Glutamatergic neuron (in vitro differentiated cells): ENCODE data around the gene EFCAB6. TPM values are rescaled to one million over a fixed set of nuclear protein-coding genes. Genes with fewer than 3 reads are reported as not detected.

ENCODE experiments used
- DNase-seq: peaks from one replicate; pipeline ENCODE4 v3.0.0; 2022
- H3K27ac Mint-ChIP-seq: one replicate; pipeline ENCODE4 v1.8.0; 2020; ENCODE audit warnings: mild to moderate bottlenecking, mixed read lengths, inconsistent platforms; ENCODE audit not compliant: unreplicated experiment
- H3K27me3 Mint-ChIP-seq: one replicate; pipeline ENCODE4 v1.8.0; 2020; ENCODE audit warnings: mild to moderate bottlenecking, moderate library complexity, mixed read lengths, inconsistent platforms; ENCODE audit not compliant: unreplicated experiment
- H3K36me3 Mint-ChIP-seq: one replicate; pipeline ENCODE4 v1.8.0; 2020; ENCODE audit warnings: mild to moderate bottlenecking, mixed read lengths, inconsistent platforms; ENCODE audit not compliant: unreplicated experiment
- H3K4me1 Mint-ChIP-seq: one replicate; pipeline ENCODE4 v1.8.0; 2020; ENCODE audit warnings: mild to moderate bottlenecking, low read depth, mixed read lengths, inconsistent platforms; ENCODE audit not compliant: unreplicated experiment
- H3K4me3 Mint-ChIP-seq: one replicate; pipeline ENCODE4 v1.8.0; 2020; ENCODE audit warnings: mild to moderate bottlenecking, mixed read lengths, inconsistent platforms; ENCODE audit not compliant: unreplicated experiment
- H3K9me3 Mint-ChIP-seq: one replicate; pipeline ENCODE4 v1.8.0; 2020; ENCODE audit warnings: mild to moderate bottlenecking, moderate library complexity, mixed read lengths, inconsistent platforms; ENCODE audit not compliant: unreplicated experiment
- CTCF ChIP-seq: fragments of 200-600 bp; sonication (generic); IDR thresholded peaks from one replicate; pipeline ENCODE4 v1.5.0; 2021; ENCODE audit not compliant: partially characterized antibody, unreplicated experiment
- total RNA-seq: library from RNA; stranded (reverse); fragmentation: NEBNext Ultra II Directional; extraction: Animal tissue kit (Norgen Biotek cat#: 25700); gene quantifications from one replicate; pipeline ENCODE4 v1.2.1, GENCODE V29; 2021; ENCODE audit not compliant: unreplicated experiment

EFCAB6 gene
- total RNA-seq, 1 donor from 2014 or later, result 0.96 TPM

- H3K27ac Mint-ChIP-seq, result no peak overlapping the region
- no peak for DNase-seq
Measured at GRCh38 chr22:43542681-43543521, 269.2 kb downstream of the EFCAB6 start.

GRCh38 chr22:43541462-43542407 lies 270.4 kb downstream of the EFCAB6 start:
- H3K27ac Mint-ChIP-seq, result no peak overlapping the region
- peaks cover 6% of the 10 kb centered on the region for H3K27me3 Mint-ChIP-seq
- H3K4me1 Mint-ChIP-seq, result no peaks in the 10 kb centered on the region
- H3K4me3 Mint-ChIP-seq, result no peak overlapping the region
- no peak for TF ChIP-seq CTCF
- no peak for DNase-seq
- peaks cover 3% of the 10 kb centered on the region for H3K9me3 Mint-ChIP-seq
- H3K36me3 Mint-ChIP-seq, result peaks cover 3% of the 10 kb centered on the region

More at GRCh38 chr22:43542681-43543521, 269.2 kb downstream of the EFCAB6 start:
- Mint-ChIP-seq H3K36me3 (peaks cover 3% of the 10 kb centered on the region), H3K4me1 (no peaks in the 10 kb centered on the region), H3K4me3 (no peak overlapping the region), H3K27me3 (peaks cover 6% of the 10 kb centered on the region), H3K9me3 (peaks cover 3% of the 10 kb centered on the region)
- no peak for TF ChIP-seq CTCF

GRCh38 chr22:43541022-43541421 lies 271.1 kb downstream of the EFCAB6 start:
- no peak overlapping the region for H3K27ac Mint-ChIP-seq
- H3K4me1 Mint-ChIP-seq, result no peaks in the 10 kb centered on the region
- no peak for DNase-seq
- H3K27me3 Mint-ChIP-seq, result peaks cover 6% of the 10 kb centered on the region
- no peak for TF ChIP-seq CTCF
- H3K9me3 Mint-ChIP-seq, result peaks cover 3% of the 10 kb centered on the region
- H3K4me3 Mint-ChIP-seq, result no peak overlapping the region
- peaks cover 3% of the 10 kb centered on the region for H3K36me3 Mint-ChIP-seq

GRCh38 chr22:43540529-43540923 lies 271.6 kb downstream of the EFCAB6 start:
- TF ChIP-seq CTCF, result no peak
- Mint-ChIP-seq H3K36me3 (peaks cover 3% of the 10 kb centered on the region), H3K9me3 (peaks cover 7% of the 10 kb centered on the region), H3K4me3 (no peak overlapping the region), H3K4me1 (no peaks in the 10 kb centered on the region), H3K27me3 (peaks cover 9% of the 10 kb centered on the region), H3K27ac (no peak overlapping the region)
- no peak for DNase-seq
